GM21526 (cell line): ENCODE data around the gene LHFPL2.

ENCODE experiments used
- ATAC-seq: cut with Tn5 transposase; IDR thresholded peaks from one replicate; pipeline ENCODE4 v1.9.1; 2021; ENCODE audit warnings: moderate library complexity; ENCODE audit not compliant: unreplicated experiment, low FRiP score

The LHFPL2 gene

GRCh38 chr5:78549043-78549442 is 99.5 kb downstream of the LHFPL2 start:
- ATAC-seq, result no peak

DNA sequence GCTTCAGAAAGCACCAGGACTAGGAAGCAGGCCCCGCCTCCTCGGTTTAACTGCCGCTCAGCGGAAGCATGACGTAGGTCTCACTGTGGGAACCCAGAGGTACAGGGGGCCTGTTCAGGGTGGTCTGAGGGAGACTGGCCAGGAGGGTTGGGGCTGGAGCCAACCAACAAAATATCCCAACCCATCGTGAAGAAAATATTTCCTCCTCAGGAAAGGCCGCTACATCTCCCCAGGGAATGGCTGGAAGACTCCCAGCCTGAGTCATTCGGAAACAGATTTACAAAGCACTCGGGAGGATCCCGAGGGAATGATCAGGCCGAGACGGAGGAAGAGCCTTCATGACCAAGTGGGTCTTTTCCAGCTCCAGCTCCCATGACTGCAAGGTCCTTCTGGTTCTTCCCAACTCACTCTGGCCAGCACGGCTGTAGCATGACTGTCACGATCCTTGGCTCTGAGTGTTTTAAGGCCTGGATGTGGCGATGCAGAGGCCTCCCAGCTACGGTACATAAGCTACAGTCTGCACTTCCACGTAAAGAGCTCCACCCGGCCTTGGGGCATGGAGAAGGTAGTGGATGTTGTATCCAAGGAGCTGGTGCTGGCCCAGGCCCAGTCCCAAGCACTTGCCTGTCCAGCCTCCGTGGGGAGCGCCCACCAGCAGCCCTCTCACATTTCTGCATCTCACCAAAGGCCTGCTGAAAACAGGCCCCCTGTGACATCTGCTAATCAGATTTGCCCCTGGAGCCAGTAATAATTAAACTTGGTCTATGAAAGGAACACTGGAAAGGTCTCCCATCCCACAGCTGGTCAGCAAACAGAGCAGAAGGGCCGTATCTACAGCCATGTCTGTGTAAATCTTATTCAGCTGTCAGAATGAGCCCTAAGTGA is 100.6 kb downstream of the LHFPL2 start:
- ATAC-seq, result no peak

DNA sequence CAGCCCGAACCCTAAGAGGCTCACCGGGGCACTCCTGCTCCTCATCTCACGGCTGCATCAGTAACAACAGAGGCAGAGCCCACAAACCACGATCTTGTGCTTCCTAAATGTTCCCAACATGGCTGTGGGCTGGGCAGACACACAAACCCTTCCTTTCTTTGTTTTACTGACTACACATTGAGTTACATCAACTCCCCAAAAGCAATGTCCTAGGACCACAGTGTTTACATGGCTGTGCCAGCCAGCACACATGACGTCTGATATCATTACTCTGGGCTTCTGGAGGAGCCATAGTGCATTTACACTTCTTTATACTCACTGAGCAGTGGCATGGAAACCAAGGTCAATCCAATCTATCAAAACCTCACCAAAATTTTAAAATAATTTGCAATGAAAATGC is 101.4 kb downstream of the LHFPL2 start:
- no peak for ATAC-seq

GRCh38 chr5:78546276-78546996 is 102.1 kb downstream of the LHFPL2 start:
- no peak for ATAC-seq

GRCh38 chr5:78545406-78545805 is 103.2 kb downstream of the LHFPL2 start:
- ATAC-seq, result no peak

DNA sequence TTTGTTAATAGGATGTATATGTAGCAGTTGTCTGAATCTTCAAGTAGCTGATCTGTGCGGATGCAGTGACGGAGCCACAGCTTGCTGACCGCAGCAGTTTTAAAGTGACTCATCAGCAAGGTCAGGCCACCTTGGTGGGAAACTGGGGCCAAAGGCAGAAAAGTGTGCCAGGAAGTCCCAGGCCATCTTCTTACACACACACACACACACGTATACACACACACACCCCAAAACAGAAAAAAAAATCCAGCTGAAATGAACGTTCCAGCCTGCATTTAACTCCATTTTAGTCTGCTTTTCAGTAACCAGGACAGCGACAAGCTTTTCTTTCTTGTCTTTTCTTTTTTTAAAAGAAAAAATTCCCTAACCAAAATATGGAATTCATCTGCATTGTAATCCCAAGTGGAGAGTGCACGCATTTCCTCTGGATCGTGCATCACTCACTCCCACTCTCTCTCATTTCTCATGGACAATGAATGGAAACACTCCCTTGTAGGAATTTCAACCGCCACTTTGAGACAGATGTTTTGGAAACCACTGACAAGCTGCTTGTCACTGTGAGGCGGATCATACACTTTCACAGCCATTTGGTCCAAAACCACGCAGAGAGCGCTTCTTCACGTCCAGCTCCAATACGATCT is 103.9 kb downstream of the LHFPL2 start:
- no peak for ATAC-seq

- ATAC-seq, result no peak
Observed at GRCh38 chr5:78543916-78544315, 104.7 kb downstream of the LHFPL2 start.

DNA sequence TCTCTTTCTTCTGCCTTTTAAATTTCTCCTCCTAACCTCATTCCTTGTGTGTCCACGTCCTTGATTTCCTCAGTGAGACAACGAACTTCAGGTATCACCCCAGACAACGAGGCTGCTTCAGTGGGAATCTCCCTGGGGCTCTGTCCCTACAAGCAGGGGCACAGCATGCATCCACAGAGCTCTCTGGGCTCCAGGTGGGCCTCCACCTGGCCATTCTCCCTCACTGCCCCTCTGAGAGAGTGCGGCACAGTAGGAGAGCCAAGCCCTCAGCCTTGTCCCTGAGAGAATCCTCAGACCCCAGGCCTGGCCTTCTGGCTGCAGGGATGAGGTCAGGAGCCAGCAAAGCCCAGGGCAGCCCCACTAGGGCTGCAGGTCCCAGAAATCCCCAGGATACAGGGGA is 105.3 kb downstream of the LHFPL2 start:
- no peak for ATAC-seq

- ATAC-seq, result no peak
Observed at GRCh38 chr5:78542321-78542840, 106.2 kb downstream of the LHFPL2 start.

- no peak for ATAC-seq
Observed at GRCh38 chr5:78541086-78541654, 107.4 kb downstream of the LHFPL2 start.

DNA sequence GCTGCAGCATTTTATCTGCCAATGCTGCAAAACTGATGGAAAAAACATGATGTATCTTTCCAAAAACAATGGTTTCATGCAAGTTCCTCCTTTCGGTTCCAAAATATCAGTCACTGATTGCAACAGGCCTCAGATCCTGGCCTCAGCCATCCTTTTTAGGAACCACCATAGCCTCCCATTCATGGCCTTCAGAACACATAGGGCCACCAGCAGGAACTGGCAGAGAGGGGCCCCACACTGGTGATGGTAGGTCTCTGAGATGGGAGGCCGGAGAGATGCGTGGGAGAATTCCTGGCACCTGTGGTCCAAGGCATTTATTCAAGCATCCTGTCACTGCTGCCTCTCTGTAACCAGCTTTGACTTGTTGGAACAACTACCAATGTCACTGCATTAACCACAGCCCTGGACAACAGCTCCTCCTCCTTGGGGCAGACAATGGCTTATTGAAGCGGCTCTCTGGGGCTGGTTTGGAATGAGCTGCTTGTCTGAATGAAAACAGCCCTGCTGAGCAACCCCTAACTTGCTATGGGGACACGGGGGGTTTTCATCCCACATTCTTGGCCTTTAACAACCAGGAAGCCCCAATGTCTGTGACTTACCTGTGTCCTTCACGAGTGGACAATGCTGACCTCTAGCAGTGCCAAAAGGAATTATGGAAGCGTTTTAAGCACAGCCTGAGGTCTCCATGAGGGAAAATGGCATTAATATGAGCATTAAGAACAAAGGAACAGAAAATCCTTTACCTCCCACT is 108.1 kb downstream of the LHFPL2 start:
- no peak for ATAC-seq

- no peak for ATAC-seq
Observed at GRCh38 chr5:78538240-78538850, 110.2 kb downstream of the LHFPL2 start.

GRCh38 chr5:78537821-78538220 is 110.8 kb downstream of the LHFPL2 start:
- no peak for ATAC-seq

- ATAC-seq, result no peak
Observed at GRCh38 chr5:78537411-78537810, 111.2 kb downstream of the LHFPL2 start.

DNA sequence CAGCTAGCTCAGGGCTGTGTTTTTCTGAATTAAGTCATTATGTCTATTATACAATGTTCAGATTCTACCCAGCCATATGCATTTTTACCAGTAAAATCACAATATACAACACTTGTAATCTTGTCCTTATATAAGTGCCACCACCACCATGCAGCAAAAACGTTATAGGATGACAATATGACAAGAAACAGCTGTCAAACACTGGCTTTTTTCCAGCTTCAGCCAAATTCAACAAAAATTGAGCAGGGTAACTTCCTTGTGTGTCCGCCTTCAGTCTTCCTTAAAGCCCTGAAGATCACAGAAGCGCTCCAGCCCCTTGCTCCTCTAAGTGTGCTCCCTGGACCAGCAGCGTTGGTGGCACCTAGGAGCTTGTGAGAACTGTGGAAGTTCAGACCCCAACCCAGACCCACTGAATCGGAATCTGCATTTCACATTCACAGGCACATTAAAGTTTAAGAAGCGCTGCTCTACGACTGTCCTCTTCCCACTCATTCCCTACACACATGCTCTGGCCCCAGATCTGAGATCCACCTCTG is 111.8 kb downstream of the LHFPL2 start:
- ATAC-seq, result no peak

DNA sequence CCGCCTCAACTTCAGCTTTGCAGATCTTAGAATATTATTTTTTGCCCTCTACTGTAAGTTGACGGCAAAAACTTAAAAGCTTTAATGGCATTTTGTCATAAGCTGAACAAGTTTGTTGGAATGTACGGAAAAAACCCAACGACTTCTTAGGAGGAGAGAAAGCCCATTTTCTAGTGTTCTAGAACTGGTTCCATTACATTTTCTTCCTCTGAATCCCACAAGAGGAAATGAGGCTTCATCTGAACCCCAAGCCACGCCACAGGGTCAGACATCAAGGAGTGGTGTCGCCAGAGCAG is 113.7 kb downstream of the LHFPL2 start:
- no peak for ATAC-seq

DNA sequence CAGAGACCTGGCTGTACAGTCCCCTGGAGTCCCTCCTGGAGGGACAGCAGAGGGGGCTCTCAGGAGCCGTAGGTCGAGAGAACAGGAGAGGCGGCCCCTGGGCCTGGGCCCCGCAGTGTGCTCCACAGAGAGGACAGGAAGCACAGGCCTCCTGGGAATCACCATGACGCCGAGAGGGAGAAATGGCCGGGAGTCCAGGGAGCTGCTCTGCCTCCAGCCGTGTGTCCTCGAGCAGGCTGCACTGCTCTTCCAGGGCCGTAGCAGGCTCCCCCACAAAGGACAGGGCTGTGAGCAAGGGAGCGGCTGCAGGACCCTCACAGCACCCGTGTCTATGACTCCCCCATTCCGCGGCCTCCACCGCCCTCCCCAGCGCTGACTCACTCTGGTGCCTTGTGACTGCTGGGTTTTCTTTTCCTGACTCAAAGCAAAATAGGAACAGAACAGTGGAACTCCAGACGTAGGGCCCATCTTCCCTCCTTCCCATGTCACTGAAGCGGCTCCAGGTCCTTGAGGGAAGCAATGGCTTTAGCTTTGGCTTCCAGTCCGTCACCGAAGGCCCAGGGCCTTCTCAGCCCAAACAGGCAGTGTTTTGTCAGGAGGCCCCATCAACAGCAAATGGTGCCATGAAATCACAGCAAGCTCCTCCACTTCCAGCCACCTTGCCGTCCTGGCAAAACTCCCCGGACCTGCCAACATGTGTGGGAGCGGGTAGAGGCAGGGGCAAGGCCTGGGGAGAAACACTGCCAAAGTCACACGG is 114.2 kb downstream of the LHFPL2 start:
- no peak for ATAC-seq

DNA sequence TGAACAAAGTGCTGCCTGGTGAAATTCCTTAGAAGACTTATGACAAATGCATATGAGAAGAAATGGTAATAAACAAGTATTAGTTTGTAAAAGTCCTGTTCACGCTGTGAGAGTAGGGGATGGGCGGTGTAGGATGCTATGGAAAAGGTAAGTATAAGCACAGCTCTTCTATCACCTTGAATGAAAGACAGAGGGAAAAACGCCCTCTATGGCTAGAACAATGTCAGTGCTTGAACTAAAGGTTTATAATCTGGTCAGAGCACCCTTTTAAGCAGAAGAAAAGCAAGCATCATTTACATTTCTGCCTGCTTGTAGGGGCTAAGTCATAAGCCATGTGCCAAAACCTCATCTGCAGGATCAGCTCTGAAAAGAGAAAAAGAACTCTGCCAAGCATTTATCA is 115.2 kb downstream of the LHFPL2 start:
- ATAC-seq, result no peak
